ENCODE data around the gene RAB1B.
"Not testable (repeated sequence)": the region's sequence is repeated elsewhere in the genome, so short reads cannot be mapped to it uniquely, and the experiment has no call there.

Gene RAB1B

DNA sequence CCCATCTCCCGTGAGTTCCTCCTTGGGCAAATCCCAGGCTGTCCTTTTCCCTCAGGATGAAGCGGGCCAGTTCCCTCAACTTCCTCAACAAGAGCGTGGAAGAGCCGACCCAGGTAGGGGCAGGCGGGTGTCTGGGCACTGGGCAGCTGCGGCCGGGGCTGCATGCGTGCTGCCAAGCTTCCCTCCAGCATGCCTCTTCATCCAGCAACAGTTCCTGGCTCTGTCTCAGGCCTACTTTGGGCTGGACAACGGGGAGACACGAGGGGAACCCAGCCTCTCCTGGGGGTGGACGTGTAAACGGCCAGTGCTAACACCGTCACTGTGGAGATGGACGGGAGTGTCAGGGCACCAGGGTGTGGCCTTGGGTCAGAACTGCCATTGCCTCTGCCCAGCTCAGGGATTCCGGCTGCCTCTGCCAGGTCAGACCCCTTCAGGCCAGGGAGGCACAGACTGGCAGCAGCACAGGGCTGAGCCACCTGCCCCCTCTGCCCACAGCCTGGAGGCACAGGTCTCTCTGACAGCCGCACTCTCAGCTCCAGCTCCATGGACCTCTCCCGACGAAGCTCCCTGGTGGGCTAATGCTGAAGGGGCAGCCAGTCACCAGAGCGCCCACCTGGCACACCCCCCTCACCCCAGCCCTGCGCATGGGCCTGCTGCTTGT lies 1.9 kb upstream of the RAB1B start:
- Histone ChIP-seq H3K4me1 (ENCODE audit: control insufficient read depth, insufficient read depth, low read length) (peaks cover 39% of the 10 kb centered on the region), H3K9me3 (ENCODE audit: control insufficient read depth in 2 of 2, low read length in 2 of 2) (no peaks in the 10 kb centered on the region), H3K27ac (ENCODE audit: low read length) (peak overlapping the region; percentile 98), H3K9ac (ENCODE audit: low read length in 2 of 2) (peak overlapping the region; percentile 72 to 74), H3K4me3 (ENCODE audit: low read length in 2 of 2) (peak overlapping the region; percentile 77 to 81), H3K36me3 (ENCODE audit: control insufficient read depth in 2 of 2, insufficient read depth in 2 of 2, low read length in 2 of 2) (peaks cover 24 to 29% of the 10 kb centered on the region in 2 donors), H3K27me3 (ENCODE audit: control insufficient read depth in 1 of 2, insufficient read depth in 2 of 2, low read length in 2 of 2) (no peaks in the 10 kb centered on the region)

GRCh38 chr11:66267039-66267378 lies 1.4 kb upstream of the RAB1B start:
- H3K36me3 ChIP-seq (ENCODE audit: control insufficient read depth in 2 of 2, insufficient read depth in 2 of 2, low read length in 2 of 2) = peaks cover 27 to 30% of the 10 kb centered on the region in 2 donors
- peak overlapping the region; percentile 77 to 81 for H3K4me3 ChIP-seq (ENCODE audit: low read length in 2 of 2)
- peak overlapping the region; percentile 72 to 74 for H3K9ac ChIP-seq (ENCODE audit: low read length in 2 of 2)
- no peaks in the 10 kb centered on the region for H3K27me3 ChIP-seq (ENCODE audit: control insufficient read depth in 1 of 2, insufficient read depth in 2 of 2, low read length in 2 of 2)
- peak overlapping the region; percentile 98 for H3K27ac ChIP-seq (ENCODE audit: low read length)
- H3K4me1 ChIP-seq (ENCODE audit: control insufficient read depth, insufficient read depth, low read length) = peaks cover 39% of the 10 kb centered on the region
- no peaks in the 10 kb centered on the region for H3K9me3 ChIP-seq (ENCODE audit: control insufficient read depth in 2 of 2, low read length in 2 of 2)

- peak overlapping the region; percentile 98 for H3K27ac ChIP-seq (ENCODE audit: low read length)
- H3K9ac ChIP-seq (ENCODE audit: low read length in 2 of 2) = peak overlapping the region; percentile 77 to 98
- no peaks in the 10 kb centered on the region for H3K9me3 ChIP-seq (ENCODE audit: control insufficient read depth in 2 of 2, low read length in 2 of 2)
- H3K4me1 ChIP-seq (ENCODE audit: control insufficient read depth, insufficient read depth, low read length) = peaks cover 39% of the 10 kb centered on the region
- no peaks in the 10 kb centered on the region for H3K27me3 ChIP-seq (ENCODE audit: control insufficient read depth in 1 of 2, insufficient read depth in 2 of 2, low read length in 2 of 2)
- H3K36me3 ChIP-seq (ENCODE audit: control insufficient read depth in 2 of 2, insufficient read depth in 2 of 2, low read length in 2 of 2) = peaks cover 30% of the 10 kb centered on the region in 2 donors
- H3K4me3 ChIP-seq (ENCODE audit: low read length in 2 of 2) = peak overlapping the region; percentile 77 to 91
Measured at GRCh38 chr11:66267379-66268243, 828 bp upstream of the RAB1B start.

- Histone ChIP-seq H3K4me3 (ENCODE audit: low read length in 2 of 2) (peak overlapping the region; percentile 54 to 91), H3K4me1 (ENCODE audit: control insufficient read depth, insufficient read depth, low read length) (peaks cover 39% of the 10 kb centered on the region)
Measured at GRCh38 chr11:66268952-66269905, 790 bp downstream of the RAB1B start.

GRCh38 chr11:66271816-66272215 lies 3.4 kb downstream of the RAB1B start:
- peaks cover 44% of the 10 kb centered on the region in 2 donors for H3K36me3 ChIP-seq (ENCODE audit: control insufficient read depth in 2 of 2, insufficient read depth in 2 of 2, low read length in 2 of 2)
- H3K4me1 ChIP-seq (ENCODE audit: control insufficient read depth, insufficient read depth, low read length) = peaks cover 26% of the 10 kb centered on the region
- no peaks in the 10 kb centered on the region for H3K27me3 ChIP-seq (ENCODE audit: control insufficient read depth in 1 of 2, insufficient read depth in 2 of 2, low read length in 2 of 2)
- H3K27ac ChIP-seq (ENCODE audit: low read length) = no peak overlapping the region
- no peaks in the 10 kb centered on the region for H3K9me3 ChIP-seq (ENCODE audit: control insufficient read depth in 2 of 2, low read length in 2 of 2)
- no peak overlapping the region for H3K9ac ChIP-seq (ENCODE audit: low read length in 2 of 2)
- H3K4me3 ChIP-seq (ENCODE audit: low read length in 2 of 2) = no peak overlapping the region

More at GRCh38 chr11:66268952-66269905, 790 bp downstream of the RAB1B start:
- H3K9ac ChIP-seq (ENCODE audit: low read length in 2 of 2) = peak overlapping the region; percentile 77 to 98
- no peaks in the 10 kb centered on the region for H3K9me3 ChIP-seq (ENCODE audit: control insufficient read depth in 2 of 2, low read length in 2 of 2)
- no peaks in the 10 kb centered on the region for H3K27me3 ChIP-seq (ENCODE audit: control insufficient read depth in 1 of 2, insufficient read depth in 2 of 2, low read length in 2 of 2)
- peak overlapping the region; percentile 98 for H3K27ac ChIP-seq (ENCODE audit: low read length)
- H3K36me3 ChIP-seq (ENCODE audit: control insufficient read depth in 2 of 2, insufficient read depth in 2 of 2, low read length in 2 of 2) = peaks cover 31 to 37% of the 10 kb centered on the region in 2 donors

DNA sequence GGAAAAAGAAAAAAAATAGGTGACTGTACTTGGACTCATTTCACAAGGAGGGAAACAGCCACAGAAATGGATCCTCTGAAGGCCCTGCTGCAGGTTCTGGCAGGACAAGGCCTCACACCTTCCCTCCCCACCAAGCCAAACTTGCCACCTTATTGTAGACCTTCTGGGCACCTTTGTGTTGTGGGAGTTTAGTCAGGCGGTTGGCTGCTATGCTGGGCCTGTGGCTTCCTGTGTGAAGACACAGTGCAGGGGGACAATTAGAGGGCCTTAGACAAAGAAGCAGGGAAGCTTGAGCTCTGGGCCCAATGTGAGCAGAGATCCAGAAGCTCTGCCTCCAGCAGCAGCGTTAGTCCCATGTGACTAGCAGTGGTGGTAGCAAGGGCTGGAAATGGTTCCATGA lies 4.2 kb downstream of the RAB1B start:
- Histone ChIP-seq H3K27me3 (ENCODE audit: control insufficient read depth in 1 of 2, insufficient read depth in 2 of 2, low read length in 2 of 2) (no peaks in the 10 kb centered on the region), H3K4me1 (ENCODE audit: control insufficient read depth, insufficient read depth, low read length) (peaks cover 24% of the 10 kb centered on the region), H3K9me3 (ENCODE audit: control insufficient read depth in 2 of 2, low read length in 2 of 2) (no peaks in the 10 kb centered on the region), H3K27ac (ENCODE audit: low read length) (no peak overlapping the region), H3K36me3 (ENCODE audit: control insufficient read depth in 2 of 2, insufficient read depth in 2 of 2, low read length in 2 of 2) (peaks cover 44% of the 10 kb centered on the region in 2 donors), H3K4me3 (ENCODE audit: low read length in 2 of 2) (no peak overlapping the region), H3K9ac (ENCODE audit: low read length in 2 of 2) (no peak overlapping the region)

DNA sequence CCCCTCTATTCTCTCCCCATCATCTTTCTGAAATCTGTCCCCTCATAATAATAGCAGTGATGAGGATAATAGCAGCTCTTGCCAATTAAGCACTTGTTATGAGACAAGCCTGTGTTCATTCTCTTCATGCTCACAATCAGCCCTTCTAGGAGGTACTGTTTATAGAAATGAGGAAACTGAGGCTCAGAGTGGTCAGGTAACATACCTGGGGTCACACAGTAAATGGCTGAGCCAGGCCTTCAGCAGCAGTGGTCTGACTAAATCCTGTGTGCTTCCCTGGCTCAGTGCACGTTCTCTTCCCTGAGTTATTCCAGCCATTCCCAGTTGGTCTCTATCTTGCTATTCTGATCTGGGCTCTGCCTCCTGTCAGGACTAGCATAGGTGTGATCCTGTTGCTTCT lies 5.8 kb downstream of the RAB1B start:
- Histone ChIP-seq H3K27me3 (ENCODE audit: control insufficient read depth in 1 of 2, insufficient read depth in 2 of 2, low read length in 2 of 2) (no peaks in the 10 kb centered on the region), H3K27ac (ENCODE audit: low read length) (no peak overlapping the region), H3K9ac (ENCODE audit: low read length in 2 of 2) (no peak overlapping the region), H3K4me3 (ENCODE audit: low read length in 2 of 2) (no peak overlapping the region), H3K4me1 (ENCODE audit: control insufficient read depth, insufficient read depth, low read length) (peaks cover 21% of the 10 kb centered on the region), H3K9me3 (ENCODE audit: control insufficient read depth in 2 of 2, low read length in 2 of 2) (no peaks in the 10 kb centered on the region), H3K36me3 (ENCODE audit: control insufficient read depth in 2 of 2, insufficient read depth in 2 of 2, low read length in 2 of 2) (peaks cover 44% of the 10 kb centered on the region in 2 donors)

- Histone ChIP-seq H3K27me3 (ENCODE audit: control insufficient read depth in 1 of 2, insufficient read depth in 2 of 2, low read length in 2 of 2) (no peaks in the 10 kb centered on the region), H3K27ac (ENCODE audit: low read length) (no peak overlapping the region), H3K9me3 (ENCODE audit: control insufficient read depth in 2 of 2, low read length in 2 of 2) (no peaks in the 10 kb centered on the region), H3K4me3 (ENCODE audit: low read length in 2 of 2) (no peak overlapping the region), H3K9ac (ENCODE audit: low read length in 2 of 2) (no peak overlapping the region), H3K4me1 (ENCODE audit: control insufficient read depth, insufficient read depth, low read length) (peaks cover 10% of the 10 kb centered on the region), H3K36me3 (ENCODE audit: control insufficient read depth in 2 of 2, insufficient read depth in 2 of 2, low read length in 2 of 2) (peaks cover 44% of the 10 kb centered on the region in 2 donors)
Measured at GRCh38 chr11:66275396-66275795, 7.0 kb downstream of the RAB1B start.

DNA sequence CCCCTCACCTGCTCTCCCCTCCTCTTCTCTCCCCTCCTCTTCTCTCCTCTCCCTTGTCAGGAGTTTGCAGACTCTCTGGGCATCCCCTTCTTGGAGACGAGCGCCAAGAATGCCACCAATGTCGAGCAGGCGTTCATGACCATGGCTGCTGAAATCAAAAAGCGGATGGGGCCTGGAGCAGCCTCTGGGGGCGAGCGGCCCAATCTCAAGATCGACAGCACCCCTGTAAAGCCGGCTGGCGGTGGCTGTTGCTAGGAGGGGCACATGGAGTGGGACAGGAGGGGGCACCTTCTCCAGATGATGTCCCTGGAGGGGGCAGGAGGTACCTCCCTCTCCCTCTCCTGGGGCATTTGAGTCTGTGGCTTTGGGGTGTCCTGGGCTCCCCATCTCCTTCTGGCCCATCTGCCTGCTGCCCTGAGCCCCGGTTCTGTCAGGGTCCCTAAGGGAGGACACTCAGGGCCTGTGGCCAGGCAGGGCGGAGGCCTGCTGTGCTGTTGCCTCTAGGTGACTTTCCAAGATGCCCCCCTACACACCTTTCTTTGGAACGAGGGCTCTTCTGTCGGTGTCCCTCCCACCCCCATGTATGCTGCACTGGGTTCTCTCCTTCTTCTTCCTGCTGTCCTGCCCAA lies 7.7 kb downstream of the RAB1B start:
- Histone ChIP-seq H3K27ac (ENCODE audit: low read length) (no peak overlapping the region), H3K27me3 (ENCODE audit: control insufficient read depth in 1 of 2, insufficient read depth in 2 of 2, low read length in 2 of 2) (no peaks in the 10 kb centered on the region), H3K36me3 (ENCODE audit: control insufficient read depth in 2 of 2, insufficient read depth in 2 of 2, low read length in 2 of 2) (peaks cover 42 to 44% of the 10 kb centered on the region in 2 donors), H3K4me1 (ENCODE audit: control insufficient read depth, insufficient read depth, low read length) (peaks cover 8% of the 10 kb centered on the region), H3K9me3 (ENCODE audit: control insufficient read depth in 2 of 2, low read length in 2 of 2) (no peaks in the 10 kb centered on the region), H3K9ac (ENCODE audit: low read length in 2 of 2) (no peak overlapping the region), H3K4me3 (ENCODE audit: low read length in 2 of 2) (no peak overlapping the region)

DNA sequence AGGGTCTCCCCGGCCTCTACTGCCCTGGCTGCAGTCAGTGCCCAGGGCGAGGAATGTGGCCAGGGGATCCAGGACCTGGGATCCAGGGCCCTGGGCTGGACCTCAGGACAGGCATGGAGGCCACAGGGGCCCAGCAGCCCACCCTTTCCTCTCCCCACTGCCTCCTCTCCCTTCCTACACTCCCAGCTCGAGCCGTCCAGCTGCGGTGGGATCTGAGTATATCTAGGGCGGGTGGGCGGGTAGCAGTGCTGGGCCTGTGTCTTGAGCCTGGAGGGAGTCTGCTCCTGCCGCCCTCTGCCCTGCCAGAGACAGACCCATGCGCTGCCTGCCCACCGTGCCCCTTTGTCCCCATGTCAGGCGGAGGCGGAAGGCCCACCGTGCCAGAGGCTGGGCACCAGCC lies 8.2 kb downstream of the RAB1B start:
- not testable (repeated sequence) for H3K9me3 ChIP-seq (ENCODE audit: control insufficient read depth in 2 of 2, low read length in 2 of 2); H3K4me1 ChIP-seq (ENCODE audit: control insufficient read depth, insufficient read depth, low read length); H3K9ac ChIP-seq (ENCODE audit: low read length in 2 of 2); H3K27ac ChIP-seq (ENCODE audit: low read length); H3K4me3 ChIP-seq (ENCODE audit: low read length in 2 of 2); H3K27me3 ChIP-seq (ENCODE audit: control insufficient read depth in 1 of 2, insufficient read depth in 2 of 2, low read length in 2 of 2)
- H3K36me3 ChIP-seq (ENCODE audit: control insufficient read depth in 2 of 2, insufficient read depth in 2 of 2, low read length in 2 of 2) = peaks cover 41 to 44% of the 10 kb centered on the region in 2 donors

All from stomach smooth muscle (tissue), 2 donors.